SH-SY5Y (cell line): ENCODE data around the gene RIN2.

Experiments used
- GATA2 ChIP-seq: IDR thresholded peaks from 2 replicates; pipeline ENCODE4 v1.6.1; 2011; ENCODE audit warnings: mild to moderate bottlenecking, low read depth, low read length
- GATA3 ChIP-seq: IDR thresholded peaks from 2 replicates; pipeline ENCODE4 v1.6.1; 2011; ENCODE audit warnings: low read depth, mild to moderate bottlenecking, low read length, moderate library complexity

- TF ChIP-seq GATA2 (no peak), GATA3 (no peak)
Measured at GRCh38 chr20:19734811-19735210, 23.2 kb upstream of the RIN2 start.
